Hepatocyte (in vitro differentiated cells): ENCODE results near the gene POU2AF1.

ENCODE experiments used
- EZH2 ChIP-seq: fragments of 200-600 bp; sonication (generic); IDR thresholded peaks from 2 replicates; pipeline ENCODE4 v1.6.1; 2016; ENCODE audit warnings: antibody characterized with exemption, mild to moderate bottlenecking, borderline replicate concordance
- TF ChIP-seq, protein P1 (sequence below): fragments of 200-600 bp; sonication (generic); IDR thresholded peaks from 2 replicates; pipeline ENCODE4 v1.5.1; 2016; ENCODE audit warnings: antibody characterized with exemption, mild to moderate bottlenecking; ENCODE audit not compliant: poor library complexity

DNA sequence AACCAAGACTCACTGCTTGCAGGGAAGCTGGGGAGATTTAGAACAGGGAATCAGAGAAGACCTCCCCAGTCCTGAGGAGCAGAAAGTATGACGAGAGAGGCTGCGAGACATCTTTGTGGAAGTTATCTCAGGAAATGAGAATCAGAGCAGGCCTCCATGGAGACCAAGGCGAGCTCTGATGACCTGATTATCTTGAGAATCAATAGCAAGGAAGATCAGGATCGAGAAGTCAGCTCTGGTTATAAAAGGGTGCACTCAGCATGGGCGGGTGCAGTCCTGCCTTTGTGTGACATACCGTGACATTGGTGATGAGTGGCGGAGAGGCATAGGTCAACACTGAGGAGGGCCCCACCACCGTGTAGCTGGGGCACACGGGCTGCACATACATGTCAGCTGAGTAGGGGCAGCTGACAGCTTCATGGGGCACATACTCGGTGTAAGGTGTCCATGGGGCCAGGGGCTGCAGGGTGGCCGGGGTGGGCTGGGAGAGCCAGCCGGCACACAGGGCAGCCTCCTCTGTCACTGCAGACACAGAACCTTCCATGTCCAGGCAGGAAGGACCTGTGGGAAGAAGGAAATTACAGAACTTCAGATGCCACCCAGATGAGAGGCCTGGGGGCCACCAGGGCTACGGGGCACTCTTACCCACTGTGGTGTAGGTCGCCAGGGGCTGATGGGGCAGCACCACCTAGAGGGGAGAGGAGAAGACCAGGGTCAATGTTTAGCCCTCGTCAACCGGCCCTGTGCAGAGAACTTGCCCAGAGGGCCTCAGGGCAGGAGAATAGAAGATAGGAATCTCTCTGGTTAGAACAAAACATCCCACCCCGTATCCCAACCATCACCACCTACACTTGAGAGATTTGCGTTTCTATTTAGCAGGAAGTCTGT, 21.7 kb downstream of the POU2AF1 start:
- TF ChIP-seq, protein P1, sequence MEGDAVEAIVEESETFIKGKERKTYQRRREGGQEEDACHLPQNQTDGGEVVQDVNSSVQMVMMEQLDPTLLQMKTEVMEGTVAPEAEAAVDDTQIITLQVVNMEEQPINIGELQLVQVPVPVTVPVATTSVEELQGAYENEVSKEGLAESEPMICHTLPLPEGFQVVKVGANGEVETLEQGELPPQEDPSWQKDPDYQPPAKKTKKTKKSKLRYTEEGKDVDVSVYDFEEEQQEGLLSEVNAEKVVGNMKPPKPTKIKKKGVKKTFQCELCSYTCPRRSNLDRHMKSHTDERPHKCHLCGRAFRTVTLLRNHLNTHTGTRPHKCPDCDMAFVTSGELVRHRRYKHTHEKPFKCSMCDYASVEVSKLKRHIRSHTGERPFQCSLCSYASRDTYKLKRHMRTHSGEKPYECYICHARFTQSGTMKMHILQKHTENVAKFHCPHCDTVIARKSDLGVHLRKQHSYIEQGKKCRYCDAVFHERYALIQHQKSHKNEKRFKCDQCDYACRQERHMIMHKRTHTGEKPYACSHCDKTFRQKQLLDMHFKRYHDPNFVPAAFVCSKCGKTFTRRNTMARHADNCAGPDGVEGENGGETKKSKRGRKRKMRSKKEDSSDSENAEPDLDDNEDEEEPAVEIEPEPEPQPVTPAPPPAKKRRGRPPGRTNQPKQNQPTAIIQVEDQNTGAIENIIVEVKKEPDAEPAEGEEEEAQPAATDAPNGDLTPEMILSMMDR: no peak
- TF ChIP-seq EZH2: no peak
